Nucleus accumbens (tissue), 56 donors: ENCODE measurements around the gene GMPPA.
A peak's percentile ranks its signal among the peaks of the same experiment; 100 is the strongest.

ENCODE experiments used
- DNase-seq, 56 donors: peaks; one replicate each; lab custom pipeline; 2025; lab: John Stamatoyannopoulos, UW

Gene GMPPA

GRCh38 chr2:219483451-219484342, 15.0 kb upstream of the GMPPA start:
- DNase-seq, result no peak

DNA sequence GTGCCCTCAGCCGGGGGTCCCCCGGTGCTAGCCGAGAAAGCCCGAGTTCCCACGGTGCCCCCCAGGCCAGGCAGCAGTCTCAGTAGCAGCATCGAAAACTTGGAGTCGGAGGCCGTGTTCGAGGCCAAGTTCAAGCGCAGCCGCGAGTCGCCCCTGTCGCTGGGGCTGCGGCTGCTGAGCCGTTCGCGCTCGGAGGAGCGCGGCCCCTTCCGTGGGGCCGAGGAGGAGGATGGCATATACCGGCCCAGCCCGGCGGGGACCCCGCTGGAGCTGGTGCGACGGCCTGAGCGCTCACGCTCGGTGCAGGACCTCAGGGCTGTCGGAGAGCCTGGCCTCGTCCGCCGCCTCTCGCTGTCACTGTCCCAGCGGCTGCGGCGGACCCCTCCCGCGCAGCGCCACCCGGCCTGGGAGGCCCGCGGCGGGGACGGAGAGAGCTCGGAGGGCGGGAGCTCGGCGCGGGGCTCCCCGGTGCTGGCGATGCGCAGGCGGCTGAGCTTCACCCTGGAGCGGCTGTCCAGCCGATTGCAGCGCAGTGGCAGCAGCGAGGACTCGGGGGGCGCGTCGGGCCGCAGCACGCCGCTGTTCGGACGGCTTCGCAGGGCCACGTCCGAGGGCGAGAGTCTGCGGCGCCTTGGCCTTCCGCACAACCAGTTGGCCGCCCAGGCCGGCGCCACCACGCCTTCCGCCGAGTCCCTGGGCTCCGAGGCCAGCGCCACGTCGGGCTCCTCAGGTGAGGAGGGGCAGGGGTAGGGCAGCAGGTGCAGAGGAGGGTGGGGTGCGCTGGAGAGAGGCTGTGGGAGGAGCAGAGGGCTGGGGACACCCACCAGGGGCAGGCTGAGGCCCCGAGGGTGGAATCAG, 14.1 kb upstream of the GMPPA start:
- peak in 1 of 56 donors; percentile 10 for DNase-seq

GRCh38 chr2:219485201-219485580, 13.5 kb upstream of the GMPPA start:
- no peak for DNase-seq

- DNase-seq, result no peak
Observed at GRCh38 chr2:219486380-219486959, 12.2 kb upstream of the GMPPA start.

GRCh38 chr2:219488149-219488843, 10.4 kb upstream of the GMPPA start:
- no peak for DNase-seq

DNA sequence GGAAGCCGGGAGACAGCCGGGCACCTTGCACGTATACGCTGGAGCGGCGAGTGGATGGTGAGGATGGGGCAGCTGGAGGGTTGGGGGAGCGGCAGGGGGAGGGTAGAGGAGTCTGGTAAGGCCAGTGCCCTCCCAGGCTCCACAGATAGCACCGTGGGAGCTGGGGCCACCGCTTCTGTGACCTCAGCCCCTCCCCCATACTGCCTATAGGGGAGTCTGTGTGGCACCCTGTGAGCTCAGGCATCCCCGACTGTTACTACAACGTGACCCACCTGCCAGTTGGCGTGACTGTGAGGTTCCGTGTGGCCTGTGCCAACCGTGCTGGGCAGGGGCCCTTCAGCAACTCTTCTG, 9.9 kb upstream of the GMPPA start:
- no peak for DNase-seq

DNA sequence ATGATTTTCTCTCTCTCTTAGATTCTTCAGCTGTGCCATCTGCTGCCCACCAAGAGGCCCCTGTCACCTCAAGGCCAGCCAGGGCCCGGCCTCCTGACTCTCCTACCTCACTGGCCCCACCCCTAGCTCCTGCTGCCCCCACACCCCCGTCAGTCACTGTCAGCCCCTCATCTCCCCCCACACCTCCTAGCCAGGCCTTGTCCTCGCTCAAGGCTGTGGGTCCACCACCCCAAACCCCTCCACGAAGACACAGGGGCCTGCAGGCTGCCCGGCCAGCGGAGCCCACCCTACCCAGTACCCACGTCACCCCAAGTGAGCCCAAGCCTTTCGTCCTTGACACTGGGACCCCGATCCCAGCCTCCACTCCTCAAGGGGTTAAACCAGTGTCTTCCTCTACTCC, 9.4 kb upstream of the GMPPA start:
- DNase-seq, result no peak

DNA sequence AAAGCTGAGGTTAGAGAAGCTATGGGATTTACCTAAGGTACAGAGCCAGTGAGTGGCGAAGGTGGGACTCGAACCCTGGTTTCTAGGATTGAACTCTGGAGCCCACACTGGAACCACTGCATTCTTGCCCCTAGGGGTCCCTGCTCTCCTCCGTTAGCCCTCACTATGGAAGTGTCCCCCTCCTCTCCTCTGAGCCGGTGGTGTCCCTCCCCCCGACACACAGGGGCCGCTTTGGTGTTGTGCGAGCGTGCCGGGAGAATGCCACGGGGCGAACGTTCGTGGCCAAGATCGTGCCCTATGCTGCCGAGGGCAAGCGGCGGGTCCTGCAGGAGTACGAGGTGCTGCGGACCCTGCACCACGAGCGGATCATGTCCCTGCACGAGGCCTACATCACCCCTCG, 8.5 kb upstream of the GMPPA start:
- DNase-seq, result no peak

- DNase-seq, result no peak
Observed at GRCh38 chr2:219490600-219491130, 8.0 kb upstream of the GMPPA start.

GRCh38 chr2:219491278-219491963, 7.3 kb upstream of the GMPPA start:
- DNase-seq, result no peak

- no peak for DNase-seq
Observed at GRCh38 chr2:219492575-219492974, 6.1 kb upstream of the GMPPA start.

- no peak for DNase-seq
Observed at GRCh38 chr2:219493086-219493485, 5.6 kb upstream of the GMPPA start.

- peak in 6 of 56 donors; percentile 12 to 52 (median 36) for DNase-seq
Observed at GRCh38 chr2:219494952-219495530, 3.6 kb upstream of the GMPPA start.

DNA sequence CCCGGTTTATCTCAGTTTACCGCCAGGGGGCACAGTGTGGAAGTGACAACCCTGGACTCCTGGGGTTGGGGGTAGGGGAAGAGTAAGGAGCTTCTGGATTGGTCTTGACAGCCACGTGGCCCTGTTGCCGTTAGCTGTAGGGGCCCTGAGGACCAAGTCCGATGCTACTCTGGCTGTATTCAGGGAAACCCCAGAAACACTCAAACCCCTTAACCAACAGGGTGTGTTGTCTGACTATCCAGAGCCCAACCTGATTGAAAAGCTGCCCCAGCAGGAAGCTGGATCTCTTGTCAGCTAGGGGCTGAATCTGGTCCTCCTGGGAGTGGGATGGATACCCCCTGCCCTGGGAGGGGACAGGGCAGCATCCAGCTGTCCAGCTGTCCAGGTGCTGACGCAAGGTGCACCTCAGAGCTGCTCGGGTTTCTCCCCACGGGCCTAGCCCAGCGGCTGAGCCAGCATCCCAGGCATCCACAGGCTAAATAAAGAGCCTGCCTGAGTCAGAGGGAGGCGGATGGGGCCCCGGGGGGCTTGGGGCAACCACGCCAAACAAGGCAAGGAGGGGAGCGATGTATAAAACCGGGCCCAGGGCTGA, 3.1 kb upstream of the GMPPA start:
- peak in 51 of 56 donors; percentile 5 to 85 (median 42) for DNase-seq

DNA sequence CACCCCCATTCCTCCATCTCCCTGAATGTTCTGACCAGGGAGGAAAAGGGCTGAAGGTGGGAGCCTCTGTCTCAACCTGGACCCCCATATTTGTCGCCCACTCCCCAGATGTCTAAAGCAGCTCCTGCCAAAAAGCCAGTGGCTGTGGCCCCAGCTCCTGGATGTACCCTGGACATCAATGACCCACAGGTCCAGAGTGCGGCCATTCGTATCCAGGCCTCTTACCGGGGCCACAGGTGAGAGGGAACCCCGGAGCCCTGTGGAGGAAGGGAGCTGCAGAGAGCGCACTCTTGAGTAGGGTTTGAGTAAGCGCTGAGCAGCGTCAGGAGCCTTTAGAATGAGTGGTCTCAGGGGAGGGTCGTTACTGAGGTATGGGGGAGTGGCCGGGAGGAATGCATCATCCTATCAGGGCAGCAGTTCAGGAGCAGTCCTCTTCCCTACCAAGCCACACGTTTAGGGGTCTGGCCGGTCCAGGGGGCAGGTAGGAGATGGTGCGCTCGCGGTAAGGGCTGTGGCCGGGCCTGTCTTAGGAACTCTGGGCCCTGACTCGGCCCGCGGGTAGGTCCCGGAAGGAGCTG, 2.4 kb upstream of the GMPPA start:
- no peak for DNase-seq

GRCh38 chr2:219496825-219497494, 1.7 kb upstream of the GMPPA start:
- peak in 2 of 56 donors; percentile 4 to 40 for DNase-seq

GRCh38 chr2:219497495-219498279, 1.0 kb upstream of the GMPPA start:
- peak in 19 of 56 donors; percentile 15 to 56 (median 33) for DNase-seq

GRCh38 chr2:219499058-219499307, 292 bp downstream of the GMPPA start:
- no peak for DNase-seq
